Body of pancreas (tissue), 4 donors: Measurements from ENCODE around the gene SPATS2.

Experiments used
- POLR2A ChIP-seq, 3 donors: fragments of 450-650 bp; IDR thresholded peaks; one replicate each; pipeline ENCODE4 v1.6.1; 2016; ENCODE audit warnings: antibody characterized with exemption in 3 of 3, mild to moderate bottlenecking in 2 of 3
- TF ChIP-seq, protein P1 (sequence below), 7 experiments: fragments of 450-650 bp in 4 of 7; fragments of 200-600 bp in 3 of 7; sonication (generic) in 3 of 7; IDR thresholded peaks; one replicate each; pipeline ENCODE4 v1.5.1; 2016 to 2019; ENCODE audit warnings: antibody characterized with exemption in 7 of 7

DNA sequence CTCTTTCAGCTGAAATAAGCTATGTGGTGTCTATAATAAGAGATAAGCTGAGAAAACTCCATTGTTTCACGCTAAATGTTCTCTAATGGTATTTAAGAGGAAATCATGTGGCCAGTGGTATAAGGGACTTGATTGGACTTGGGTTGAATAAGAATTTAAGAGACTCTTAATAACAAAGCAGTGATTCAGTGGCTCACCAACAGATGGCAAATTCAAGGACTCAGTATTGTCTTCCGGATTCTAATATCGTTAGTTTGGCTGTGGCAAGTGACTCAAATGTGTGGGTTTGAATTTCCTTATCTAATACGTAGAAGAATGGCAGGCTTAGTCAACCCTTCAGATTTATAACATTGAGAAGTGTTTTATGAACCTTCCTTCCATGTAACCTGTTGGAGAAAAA, 122.5 kb downstream of the SPATS2 start:
- TF ChIP-seq POLR2A (IDR thresholded peaks at IDR 0.05) = no peak
- TF ChIP-seq, protein P1, sequence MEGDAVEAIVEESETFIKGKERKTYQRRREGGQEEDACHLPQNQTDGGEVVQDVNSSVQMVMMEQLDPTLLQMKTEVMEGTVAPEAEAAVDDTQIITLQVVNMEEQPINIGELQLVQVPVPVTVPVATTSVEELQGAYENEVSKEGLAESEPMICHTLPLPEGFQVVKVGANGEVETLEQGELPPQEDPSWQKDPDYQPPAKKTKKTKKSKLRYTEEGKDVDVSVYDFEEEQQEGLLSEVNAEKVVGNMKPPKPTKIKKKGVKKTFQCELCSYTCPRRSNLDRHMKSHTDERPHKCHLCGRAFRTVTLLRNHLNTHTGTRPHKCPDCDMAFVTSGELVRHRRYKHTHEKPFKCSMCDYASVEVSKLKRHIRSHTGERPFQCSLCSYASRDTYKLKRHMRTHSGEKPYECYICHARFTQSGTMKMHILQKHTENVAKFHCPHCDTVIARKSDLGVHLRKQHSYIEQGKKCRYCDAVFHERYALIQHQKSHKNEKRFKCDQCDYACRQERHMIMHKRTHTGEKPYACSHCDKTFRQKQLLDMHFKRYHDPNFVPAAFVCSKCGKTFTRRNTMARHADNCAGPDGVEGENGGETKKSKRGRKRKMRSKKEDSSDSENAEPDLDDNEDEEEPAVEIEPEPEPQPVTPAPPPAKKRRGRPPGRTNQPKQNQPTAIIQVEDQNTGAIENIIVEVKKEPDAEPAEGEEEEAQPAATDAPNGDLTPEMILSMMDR (IDR thresholded peaks at IDR 0.05) = no peak
